ENCODE data around the gene SCLT1.

DNA sequence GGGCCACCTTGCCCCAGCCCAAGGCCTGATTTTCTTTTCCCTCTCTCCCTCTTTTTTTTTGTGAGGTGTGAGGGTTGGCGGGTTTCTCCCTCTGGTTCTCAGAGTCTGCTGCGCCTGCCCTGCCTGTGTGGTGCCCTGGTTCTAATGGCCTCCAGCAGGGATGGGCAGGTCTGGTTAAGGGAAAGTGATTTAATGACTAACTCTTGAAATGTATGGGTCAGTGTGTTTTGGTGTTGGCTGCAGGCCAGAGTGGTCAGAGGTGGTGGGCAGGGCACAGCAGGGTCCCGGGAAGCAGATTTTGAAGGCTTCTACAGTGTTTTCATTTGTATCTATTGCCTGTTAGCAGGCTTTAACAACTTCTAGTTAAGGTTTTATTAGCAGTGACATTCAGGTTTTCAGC lies 244.9 kb downstream of the SCLT1 start:
- no peak for TF ChIP-seq EZH2 (IDR thresholded peaks at IDR 0.05; ENCODE audit: low read length)
- TF ChIP-seq, protein P1, sequence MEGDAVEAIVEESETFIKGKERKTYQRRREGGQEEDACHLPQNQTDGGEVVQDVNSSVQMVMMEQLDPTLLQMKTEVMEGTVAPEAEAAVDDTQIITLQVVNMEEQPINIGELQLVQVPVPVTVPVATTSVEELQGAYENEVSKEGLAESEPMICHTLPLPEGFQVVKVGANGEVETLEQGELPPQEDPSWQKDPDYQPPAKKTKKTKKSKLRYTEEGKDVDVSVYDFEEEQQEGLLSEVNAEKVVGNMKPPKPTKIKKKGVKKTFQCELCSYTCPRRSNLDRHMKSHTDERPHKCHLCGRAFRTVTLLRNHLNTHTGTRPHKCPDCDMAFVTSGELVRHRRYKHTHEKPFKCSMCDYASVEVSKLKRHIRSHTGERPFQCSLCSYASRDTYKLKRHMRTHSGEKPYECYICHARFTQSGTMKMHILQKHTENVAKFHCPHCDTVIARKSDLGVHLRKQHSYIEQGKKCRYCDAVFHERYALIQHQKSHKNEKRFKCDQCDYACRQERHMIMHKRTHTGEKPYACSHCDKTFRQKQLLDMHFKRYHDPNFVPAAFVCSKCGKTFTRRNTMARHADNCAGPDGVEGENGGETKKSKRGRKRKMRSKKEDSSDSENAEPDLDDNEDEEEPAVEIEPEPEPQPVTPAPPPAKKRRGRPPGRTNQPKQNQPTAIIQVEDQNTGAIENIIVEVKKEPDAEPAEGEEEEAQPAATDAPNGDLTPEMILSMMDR (optimal IDR thresholded peaks at IDR 0.05 in 1 of 3, IDR thresholded peaks at IDR 0.05 in 1 of 3, conservative IDR thresholded peaks at IDR 0.05 in 1 of 3; ENCODE audit: extremely low read depth in 1 of 3, insufficient read depth in 2 of 3, low read length in 3 of 3): no peak

Measured in keratinocyte (primary cell).